H1 (cell line): ENCODE results near the gene ETNPPL. TPM values are rescaled to one million over a fixed set of nuclear protein-coding genes. Genes with fewer than 3 reads are reported as not detected.

Source experiments
- CTCF ChIA-PET: fragments of 300-600 bp; sonication (Branson Sonifier 250); formaldehyde crosslinking; loops from one replicate; lab custom pipeline; 2021; ENCODE audit not compliant: partially characterized antibody; lab: Charles Lee
- POLR2A ChIA-PET: fragments of 300-600 bp; sonication (Branson Sonifier 250); formaldehyde crosslinking; loops from one replicate; lab custom pipeline; 2021; ENCODE audit warnings: inconsistent platforms; ENCODE audit not compliant: partially characterized antibody; lab: Charles Lee
- DNase-seq, 2 experiments: peaks; one replicate each; pipeline versions ENCODE4 v3.0.0 to v3.0.0-alpha.2; 2010 to 2022; ENCODE audit warnings: low spot score in 2 of 2, low read depth in 1 of 2, mixed read lengths in 1 of 2
- FAIRE-seq: peaks from 2 replicates; lab custom pipeline; 2011; peaks lifted over from hg19 to GRCh38; lab: Jason Lieb, UNC
- H2AFZ ChIP-seq: 2 replicates; pipeline ENCODE4 v1.8.1; 2012; ENCODE audit warnings: low read length, inconsistent platforms
- H2AK5ac ChIP-seq: 2 replicates; pipeline ENCODE4 v1.6.1; 2013; ENCODE audit warnings: low read depth, low read length
- H2BK120ac ChIP-seq: replicated peaks from 2 replicates; pipeline ENCODE3; 2013; ENCODE audit warnings: low read depth, low read length, inconsistent platforms
- H2BK12ac ChIP-seq: 2 replicates; pipeline ENCODE4 v1.6.1; 2013; ENCODE audit warnings: low read depth, low read length
- H2BK15ac ChIP-seq: 2 replicates; pipeline ENCODE4 v1.6.1; 2013; ENCODE audit warnings: low read length
- H2BK20ac ChIP-seq: 2 replicates; pipeline ENCODE4 v1.6.1; 2013; ENCODE audit warnings: low read length
- H2BK5ac ChIP-seq: 2 replicates; pipeline ENCODE4 v1.6.1; 2013; ENCODE audit warnings: low read depth, low read length
- H3K14ac ChIP-seq: 2 replicates; pipeline ENCODE4 v1.6.1; 2013; ENCODE audit warnings: inconsistent platforms; ENCODE audit not compliant: insufficient read length
- H3K18ac ChIP-seq: 2 replicates; pipeline ENCODE4 v1.6.1; 2013; ENCODE audit warnings: low read length; ENCODE audit errors: extremely low read depth
- H3K23ac ChIP-seq: 2 replicates; pipeline ENCODE4 v1.6.1; 2013; ENCODE audit warnings: inconsistent platforms; ENCODE audit not compliant: insufficient read length
- H3K23me2 ChIP-seq: 2 replicates; pipeline ENCODE4 v1.6.1; 2013; ENCODE audit warnings: low read depth, low read length
- H3K27ac ChIP-seq: 2 replicates; pipeline ENCODE4 v1.6.1; 2011; ENCODE audit warnings: low read depth, low read length, inconsistent platforms
- H3K27me3 ChIP-seq, 4 experiments: replicated peaks in 1 of 4; 1 replicate in 1 of 4; 2 replicates in 3 of 4; pipeline versions ENCODE4 v1.6.1 to v1.8.1; 2011 to 2013; ENCODE audit warnings: low read length in 3 of 4, mild to moderate bottlenecking in 3 of 4, inconsistent platforms in 2 of 4, mixed read lengths in 2 of 4, moderate library complexity in 1 of 4; ENCODE audit not compliant: control insufficient read depth in 3 of 4, insufficient read depth in 3 of 4; ENCODE audit errors: extremely low read depth in 1 of 4
- H3K36me3 ChIP-seq, 4 experiments: 2 replicates each; pipeline versions ENCODE4 v1.6.1 to v1.8.1; 2011 to 2013; ENCODE audit warnings: mild to moderate bottlenecking in 4 of 4, low read length in 3 of 4, moderate library complexity in 2 of 4, control low read depth in 1 of 4, inconsistent platforms in 1 of 4; ENCODE audit not compliant: insufficient read depth in 4 of 4, control insufficient read depth in 2 of 4
- H3K4ac ChIP-seq: replicated peaks from 2 replicates; pipeline ENCODE3; 2013; ENCODE audit warnings: low read length, low read depth, mixed read lengths, inconsistent platforms; ENCODE audit not compliant: insufficient read length
- H3K4me1 ChIP-seq, 4 experiments: replicated peaks in 1 of 4; 1 replicate in 1 of 4; 2 replicates in 3 of 4; pipeline versions ENCODE4 v1.6.1 to v1.8.1; 2011 to 2013; ENCODE audit warnings: low read length in 3 of 4, inconsistent platforms in 2 of 4, mixed read lengths in 1 of 4; ENCODE audit not compliant: insufficient read depth in 4 of 4, control insufficient read depth in 3 of 4
- H3K4me2 ChIP-seq, 2 experiments: 2 replicates each; pipeline versions ENCODE4 v1.6.1 to v1.8.1; 2011 to 2013; ENCODE audit warnings: low read depth in 2 of 2, low read length in 2 of 2, control low read depth in 1 of 2, inconsistent platforms in 1 of 2, mild to moderate bottlenecking in 1 of 2; ENCODE audit not compliant: insufficient read depth in 1 of 2
- H3K4me3 ChIP-seq, 4 experiments: fragments of 200-600, 300-600 bp in 1 of 4; sonication (generic), shearing (Covaris generic), sonication (Bioruptor Twin) in 1 of 4; 2 replicates each; pipeline versions ENCODE4 v1.5.1 to v1.8.1; 2011 to 2016; ENCODE audit warnings: low read length in 4 of 4, low read depth in 3 of 4, control low read depth in 2 of 4, inconsistent platforms in 2 of 4, mild to moderate bottlenecking in 2 of 4, mixed read lengths in 1 of 4, moderate library complexity in 1 of 4; ENCODE audit not compliant: insufficient read depth in 2 of 4; ENCODE audit errors: extremely low read depth in 1 of 4
- H3K56ac ChIP-seq: replicated peaks from 2 replicates; pipeline ENCODE3; 2013; ENCODE audit warnings: low read depth, mild to moderate bottlenecking, mixed read lengths, low read length, inconsistent platforms; ENCODE audit not compliant: insufficient read length
- H3K79me1 ChIP-seq: 2 replicates; pipeline ENCODE4 v1.6.1; 2013; ENCODE audit warnings: low read depth, low read length, control low read depth
- H3K79me2 ChIP-seq, 2 experiments: 2 replicates each; pipeline versions ENCODE4 v1.6.1 to v1.8.1; 2012 to 2013; ENCODE audit warnings: low read length in 2 of 2, mild to moderate bottlenecking in 2 of 2, inconsistent platforms in 1 of 2; ENCODE audit not compliant: insufficient read depth in 2 of 2, control insufficient read depth in 1 of 2
- H3K9ac ChIP-seq, 4 experiments: replicated peaks in 1 of 4; 1 replicate in 1 of 4; 2 replicates in 3 of 4; pipeline versions ENCODE4 v1.6.1 to v1.8.1; 2011 to 2013; ENCODE audit warnings: low read depth in 3 of 4, low read length in 3 of 4, control low read depth in 2 of 4, mild to moderate bottlenecking in 2 of 4, moderate library complexity in 2 of 4, inconsistent platforms in 1 of 4; ENCODE audit errors: extremely low read depth in 1 of 4
- H3K9me3 ChIP-seq, 2 experiments: 2 replicates each; pipeline versions ENCODE4 v1.6.1 to v1.8.1; 2012 to 2013; ENCODE audit warnings: mild to moderate bottlenecking in 2 of 2, moderate library complexity in 2 of 2, control low read depth in 1 of 2, inconsistent platforms in 1 of 2, low read depth in 1 of 2, low read length in 1 of 2, mixed read lengths in 1 of 2; ENCODE audit not compliant: insufficient read depth in 2 of 2
- H4K20me1 ChIP-seq, 2 experiments: replicated peaks in 1 of 2; 2 replicates each; pipeline versions ENCODE3 to v1.8.1; 2011 to 2013; ENCODE audit warnings: inconsistent platforms in 2 of 2, low read length in 2 of 2, mild to moderate bottlenecking in 1 of 2; ENCODE audit not compliant: insufficient read depth in 2 of 2, control insufficient read depth in 1 of 2
- H4K5ac ChIP-seq: 2 replicates; pipeline ENCODE4 v1.6.1; 2013; ENCODE audit warnings: low read length, low read depth, mixed read lengths, inconsistent platforms; ENCODE audit not compliant: insufficient read length
- H4K8ac ChIP-seq: 2 replicates; pipeline ENCODE4 v1.8.0; 2013; ENCODE audit warnings: mild to moderate bottlenecking, moderate library complexity, low read length, inconsistent platforms; ENCODE audit not compliant: insufficient read depth; ENCODE audit errors: extremely low read depth
- H4K91ac ChIP-seq: replicated peaks from 2 replicates; pipeline ENCODE3; 2013; ENCODE audit warnings: low read length, mixed read lengths, inconsistent platforms; ENCODE audit not compliant: insufficient read length
- CHD1 ChIP-seq: IDR thresholded peaks from 2 replicates; pipeline ENCODE4 v1.6.1; 2012; ENCODE audit warnings: low read depth, low read length, improper control_type of control experiment
- CREB1 ChIP-seq: IDR thresholded peaks from 2 replicates; pipeline ENCODE4 v1.6.1; 2012; ENCODE audit warnings: inconsistent platforms
- CTBP2 ChIP-seq: IDR thresholded peaks from 2 replicates; pipeline ENCODE4 v1.7.0; 2011; ENCODE audit warnings: borderline replicate concordance, mild to moderate bottlenecking, moderate library complexity, mixed read lengths, low read length; ENCODE audit not compliant: insufficient read depth, insufficient read length
- JUN ChIP-seq: IDR thresholded peaks from 2 replicates; pipeline ENCODE4 v1.6.1; 2011; ENCODE audit warnings: low read depth, mild to moderate bottlenecking, improper control_type of control experiment, low read length
- POLR2A ChIP-seq, 2 experiments: IDR thresholded peaks; 1 replicate in 1 of 2; 2 replicates in 1 of 2; pipeline ENCODE4 v1.6.1; 2011; ENCODE audit warnings: low read depth in 2 of 2, low read length in 2 of 2, mild to moderate bottlenecking in 2 of 2; ENCODE audit errors: control extremely low read depth in 1 of 2
- RBBP5 ChIP-seq: IDR thresholded peaks from 2 replicates; pipeline ENCODE4 v1.7.1; 2012; ENCODE audit warnings: low read depth, mild to moderate bottlenecking, inconsistent platforms, low read length, moderate library complexity, borderline replicate concordance
- SIN3A ChIP-seq, 2 experiments: IDR thresholded peaks in 1 of 2; conservative IDR thresholded peaks in 1 of 2; 2 replicates each; pipeline ENCODE4 v1.6.1; 2011 to 2012; ENCODE audit warnings: low read length in 2 of 2, improper control_type of control experiment in 1 of 2, low read depth in 1 of 2, mild to moderate bottlenecking in 1 of 2
- SP1 ChIP-seq: IDR thresholded peaks from 2 replicates; pipeline ENCODE4 v1.6.1; 2011; ENCODE audit warnings: low read depth, low read length
- TEAD4 ChIP-seq: IDR thresholded peaks from 2 replicates; pipeline ENCODE4 v1.6.1; 2012; ENCODE audit warnings: low read depth, low read length, inconsistent platforms, mixed read lengths
- YY1 ChIP-seq: IDR thresholded peaks from 2 replicates; pipeline ENCODE4 v1.6.1; 2011; ENCODE audit warnings: low read depth, mild to moderate bottlenecking, low read length
- WGBS, 2 experiments: shearing (Covaris generic) in 1 of 2; methylation state at CpG; one replicate each; pipeline versions ENCODE4 v1.1.6 to v1.1.7; 2013 to 2015; ENCODE audit warnings: low lambda C conversion rate in 2 of 2, mixed read lengths in 2 of 2, inconsistent platforms in 1 of 2, low coverage in 1 of 2, missing lambda C conversion rate in 1 of 2; ENCODE audit not compliant: insufficient replicate concordance in 2 of 2, insufficient coverage in 1 of 2, insufficient read length in 1 of 2; ENCODE audit errors: extremely low coverage in 1 of 2, missing lambda C conversion rate in 1 of 2; 5-methylcytosine and 5-hydroxymethylcytosine counted together
- polyA plus RNA-seq, 7 experiments: library from polyadenylated mRNA; depleted of rRNA in 3 of 7; stranded (reverse) in 5 of 7; unstranded in 2 of 7; fragments of >200 nt in 5 of 7; fragments of 200-250 nt in 2 of 7; gene quantifications; 1 replicate in 5 of 7; 2 replicates in 1 of 7; 4 replicates in 1 of 7; pipeline versions ENCODE4 v1.2.1 to v1.2.3, GENCODE V29; 2011 to 2013; ENCODE audit warnings: missing spikeins in 2 of 7, mixed read lengths in 2 of 7
- total RNA-seq: library from RNA; stranded (reverse); fragmentation: NEBNext Ultra II Directional; extraction: Animal tissue kit (Norgen Biotek cat#: 25700); gene quantifications from 2 replicates; pipeline ENCODE4 v1.2.1, GENCODE V29; 2021

Gene ETNPPL
- total and polyA plus RNA-seq, 2 of the 8 experiments (the other 6 are each of a cell fraction or from before 2014, with no cell fraction given), result 0.80 to 2.5 TPM

DNA sequence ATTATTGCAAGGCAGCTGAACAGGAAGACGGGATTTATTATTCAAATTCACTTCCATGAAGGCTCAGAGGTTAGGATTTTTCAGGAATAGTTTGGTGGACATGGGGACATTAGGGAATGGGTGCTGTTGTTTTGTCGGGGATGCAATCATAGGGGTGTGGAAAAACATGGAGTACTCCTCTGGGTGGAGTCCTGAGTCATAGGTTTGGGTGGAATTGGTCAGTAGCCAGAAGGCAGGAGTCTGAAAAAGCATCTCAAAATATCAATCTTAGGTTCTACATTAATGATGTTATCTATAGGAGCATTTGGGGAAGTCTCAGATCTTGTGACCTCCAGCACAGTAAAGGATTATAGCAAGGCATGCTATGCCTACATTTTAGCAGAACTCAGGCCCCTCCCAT lies 14.5 kb upstream of the ETNPPL start:
- Histone ChIP-seq H3K4me3 (no peak overlapping the region), H3K36me3 (no peaks in the 10 kb centered on the region), H2BK120ac (no peak overlapping the region), H3K4me1 (no peaks in the 10 kb centered on the region), H4K5ac (no peak overlapping the region), H3K27ac (no peak overlapping the region), H4K20me1 (no peaks in the 10 kb centered on the region), H2BK5ac (no peak overlapping the region), H3K4ac (no peak overlapping the region), H2BK15ac (no peak overlapping the region), H3K4me2 (no peak overlapping the region), H3K9me3 (no peaks in the 10 kb centered on the region), H3K14ac (no peak overlapping the region), H4K91ac (no peak overlapping the region), H3K79me2 (no peaks in the 10 kb centered on the region), H2BK20ac (no peak overlapping the region), H3K27me3 (no peaks in the 10 kb centered on the region), H2BK12ac (no peak overlapping the region), H2AFZ (0 out of 2 replicates have a peak overlapping the region, but pooled peaks have one; percentile 32), H3K56ac (no peak overlapping the region), H3K79me1 (no peaks in the 10 kb centered on the region), H3K18ac (no peak overlapping the region), H3K9ac (no peak overlapping the region), H2AK5ac (no peak overlapping the region), H3K23ac (no peak overlapping the region), H4K8ac (no peak overlapping the region), H3K23me2 (no peaks in the 10 kb centered on the region)
- WGBS, 2 experiments, result 97% methylated on average over 2 of the region's 2 CpGs; no CpG with 5 or more reads in 1 of the 2 experiments
- no peak for TF ChIP-seq CHD1
- TF ChIP-seq CREB1, result no peak
- TF ChIP-seq JUN, result no peak
- no peak for TF ChIP-seq CTBP2
- no peak for TF ChIP-seq SP1
- TF ChIP-seq RBBP5, result no peak
- TF ChIP-seq YY1, result no peak
- no peak for TF ChIP-seq TEAD4
- no peak for TF ChIP-seq SIN3A (conservative IDR thresholded peaks at IDR 0.05 in 1 of 2, IDR thresholded peaks at IDR 0.05 in 1 of 2; ENCODE audit: low read depth in 1 of 2, low read length in 2 of 2)
- TF ChIP-seq POLR2A (IDR thresholded peaks at IDR 0.05; ENCODE audit: control extremely low read depth in 1 of 2, low read depth in 2 of 2, low read length in 2 of 2), result no peak
- peak in 1 of 2 experiments; percentile 17 for DNase-seq
- POLR2A ChIA-PET, result no interaction called here
- CTCF ChIA-PET, result interaction anchor here (0.8 to 1.0 kb wide), 2 partner anchors 92 to 531 kb away, joined by 3 read pairs; no protein-coding TSS in a partner anchor
- no peak for FAIRE-seq
